GM18499 (cell line): Measurements from ENCODE around the gene GAS7.
"Not testable (repeated sequence)": the region's sequence is repeated elsewhere in the genome, so short reads cannot be mapped to it uniquely, and the experiment has no call there.

ENCODE experiments used
- ATAC-seq: cut with Tn5 transposase; IDR thresholded peaks from one replicate; pipeline ENCODE4 v1.9.1; 2021; ENCODE audit warnings: moderate number of reproducible peaks; ENCODE audit not compliant: insufficient read depth, unreplicated experiment

GAS7 gene

DNA sequence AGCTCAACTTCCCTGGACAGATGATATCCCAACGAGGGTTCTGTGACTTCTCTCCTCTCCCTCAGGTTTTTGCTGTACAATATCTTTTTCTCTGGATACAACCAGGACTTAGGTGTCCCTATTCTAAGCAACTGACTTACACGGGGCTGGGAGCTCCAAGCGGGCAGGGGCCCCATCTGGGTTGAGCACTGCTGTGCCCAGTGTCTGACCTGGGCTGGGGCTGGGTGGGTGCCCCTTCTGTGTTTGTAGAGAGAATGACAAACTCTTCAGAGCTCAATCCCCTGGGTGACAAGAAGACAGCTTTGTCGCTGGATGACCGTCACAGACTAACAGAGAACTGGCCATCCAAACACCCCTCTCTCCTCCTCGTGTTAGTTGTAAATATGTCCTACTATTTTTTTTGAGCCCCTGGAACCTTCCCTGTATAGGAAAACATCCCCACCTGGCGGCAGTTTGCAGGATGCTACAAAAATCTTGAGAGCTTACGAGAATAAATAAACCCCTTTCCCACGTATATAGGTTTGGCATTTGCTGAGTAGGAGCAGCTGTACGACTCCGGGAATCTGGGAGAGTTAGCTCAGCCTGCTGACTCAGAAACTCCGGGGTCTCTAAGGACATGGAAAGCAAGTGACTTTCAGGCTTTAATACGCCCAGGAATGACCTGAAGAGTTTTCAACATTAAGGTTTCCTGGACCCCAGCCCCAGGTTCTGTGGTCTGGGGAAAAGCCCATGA, 269.6 kb downstream of the GAS7 start:
- no peak for ATAC-seq

DNA sequence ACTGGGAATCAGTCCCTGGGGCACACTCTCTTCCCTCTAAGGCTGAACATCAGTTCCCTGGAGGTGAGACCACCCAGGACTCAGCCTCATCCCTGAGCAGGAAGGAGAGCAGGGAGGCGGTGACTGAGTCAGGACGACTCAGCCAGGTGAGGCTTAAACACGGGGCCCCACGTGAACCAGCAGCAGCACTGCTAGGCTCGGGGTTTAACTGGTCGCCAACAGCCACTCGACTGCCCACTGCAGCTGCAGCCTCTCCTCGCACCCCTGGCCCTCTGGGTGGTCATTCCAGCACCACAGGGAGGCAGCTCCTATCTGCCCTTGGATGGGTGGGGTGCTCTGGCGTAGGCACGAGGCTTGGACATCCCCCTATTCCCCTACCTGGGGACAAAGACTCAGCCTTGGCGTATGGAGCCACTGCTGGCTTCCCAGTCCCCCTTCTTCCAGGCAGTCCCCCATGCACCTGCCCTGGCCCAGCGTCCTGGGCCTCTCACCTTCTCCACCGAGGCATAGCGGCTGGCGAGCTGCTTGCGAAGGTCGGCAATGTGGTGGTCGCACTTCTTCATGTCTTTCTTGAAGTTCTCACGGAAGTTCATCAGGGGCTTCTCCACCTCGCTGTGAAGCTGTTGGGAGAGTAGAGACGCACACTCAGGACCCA, 272.1 kb downstream of the GAS7 start:
- no peak for ATAC-seq

DNA sequence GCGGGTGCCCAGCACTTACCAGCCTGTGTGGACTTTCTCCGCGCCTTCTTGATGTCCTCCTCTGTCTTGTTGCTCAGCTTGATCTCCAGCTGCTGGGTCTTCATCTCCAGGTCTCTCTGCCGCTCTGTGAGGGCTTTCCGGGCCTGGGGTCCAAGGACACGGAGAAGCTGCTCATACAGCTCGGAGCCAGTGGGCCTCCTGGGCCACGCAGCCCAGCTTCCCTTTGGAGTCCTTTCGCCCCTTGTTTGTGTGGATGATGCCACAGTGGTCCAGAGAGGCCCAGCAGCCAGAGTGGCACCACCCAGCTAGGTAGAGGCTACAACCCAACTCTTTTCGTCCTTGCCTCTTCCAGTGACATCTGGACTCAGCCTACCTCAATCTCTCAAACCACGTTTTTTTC, 272.9 kb downstream of the GAS7 start:
- ATAC-seq: no peak

DNA sequence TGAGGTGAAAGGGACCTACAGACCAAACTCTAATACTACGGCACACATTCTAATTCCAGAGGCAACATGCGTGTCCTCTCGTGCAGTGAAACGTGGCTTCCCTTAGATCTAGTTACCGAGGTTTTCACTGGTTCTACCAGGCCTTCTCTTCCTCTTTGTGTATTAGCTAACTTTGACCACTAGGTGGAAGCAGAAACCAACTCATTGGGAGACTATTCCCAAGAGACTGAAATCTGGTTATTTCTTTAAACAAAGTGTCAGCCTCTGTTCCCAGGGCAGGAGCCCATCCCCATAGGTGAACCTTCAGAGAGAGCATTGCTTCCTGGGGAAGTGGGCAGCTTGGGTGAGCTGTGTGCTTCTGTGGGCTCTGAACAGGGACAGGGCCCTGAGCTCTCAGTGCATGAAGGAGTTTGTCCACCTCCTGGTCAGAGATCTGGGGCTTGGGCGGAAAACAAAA, 273.6 kb downstream of the GAS7 start:
- no peak for ATAC-seq

DNA sequence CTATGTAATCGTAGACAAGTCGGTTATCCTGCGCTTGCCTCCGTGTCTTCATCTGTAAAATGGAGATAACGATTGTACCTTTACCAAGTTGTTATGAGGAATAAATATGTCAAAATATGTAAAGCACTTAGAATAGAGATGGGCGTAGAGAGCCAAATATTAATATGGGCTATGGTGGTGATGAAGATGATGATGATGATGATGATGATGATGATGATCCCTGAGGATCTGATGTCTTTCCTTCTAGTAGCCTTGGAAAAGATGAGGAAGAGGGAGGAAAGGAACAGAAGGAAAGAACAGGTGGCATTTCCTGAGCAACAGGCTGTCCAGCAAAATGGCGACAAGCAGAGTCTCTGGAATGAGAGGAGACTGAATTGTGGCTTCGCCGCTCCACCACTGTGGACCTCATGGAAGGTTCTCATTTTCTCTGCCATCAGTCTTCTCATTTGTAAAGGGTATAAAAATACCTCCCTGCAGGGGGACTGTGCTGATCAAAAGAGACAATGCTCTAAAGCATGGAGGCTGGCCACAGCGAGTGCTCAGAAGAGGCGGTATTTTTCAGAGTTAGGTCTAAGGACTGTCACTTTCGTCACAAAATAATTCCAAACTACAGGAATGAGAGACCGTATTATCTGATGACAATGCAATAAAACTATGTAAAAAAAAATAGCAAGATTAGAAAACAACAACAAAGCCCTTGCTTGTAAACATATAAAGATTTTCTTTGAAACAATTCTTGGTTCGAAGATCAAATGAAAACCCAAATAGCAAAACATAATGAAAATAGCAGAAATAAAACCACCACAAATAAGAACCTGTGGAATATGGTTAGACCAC, 276.2 kb downstream of the GAS7 start:
- ATAC-seq: no peak

DNA sequence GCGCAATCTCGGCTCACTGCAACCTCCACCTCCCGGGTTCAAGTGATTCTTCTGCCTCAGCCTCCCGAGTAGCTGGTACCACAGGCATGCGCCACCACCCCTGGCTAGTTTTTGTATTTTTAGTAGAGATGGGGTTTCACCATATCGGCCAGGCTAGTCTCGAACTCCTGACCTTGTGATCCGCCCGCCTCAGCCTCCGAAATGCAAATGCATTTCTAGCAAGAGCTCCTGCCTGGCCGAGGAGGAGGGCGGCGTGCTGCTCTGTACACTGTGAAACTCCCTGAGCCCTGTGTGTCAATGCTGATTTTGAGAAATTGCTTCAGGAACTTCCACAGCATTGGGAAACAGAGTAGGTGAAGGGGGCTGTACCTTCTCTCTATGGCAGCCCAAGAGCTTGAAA, 277.2 kb downstream of the GAS7 start:
- ATAC-seq: not testable (repeated sequence)

DNA sequence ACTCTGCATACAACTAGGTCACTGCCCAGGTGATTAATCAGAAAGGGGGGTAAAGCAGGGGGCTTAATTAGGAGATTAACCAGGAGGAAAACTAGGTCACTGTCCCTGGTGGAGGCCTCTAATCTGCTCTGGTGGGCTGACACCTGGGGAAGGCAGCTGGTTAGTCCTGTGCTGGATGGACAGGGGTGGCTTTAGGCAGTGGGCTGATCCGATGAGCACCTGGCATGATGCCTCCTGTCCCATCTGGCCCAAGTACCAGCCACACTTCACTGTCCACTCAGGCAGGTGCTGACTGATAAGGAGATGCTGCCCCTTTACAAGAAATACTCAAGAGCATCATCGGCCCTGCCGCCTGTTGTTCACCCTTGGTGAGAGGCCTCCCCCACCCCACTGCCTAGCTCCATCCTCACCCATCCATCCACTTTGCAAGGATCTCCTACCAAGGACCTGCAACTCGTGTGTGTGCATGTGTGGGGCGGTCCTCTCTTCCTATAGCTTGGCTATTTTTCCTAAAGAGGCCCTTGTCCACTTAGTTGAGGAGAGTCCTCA, 279.5 kb downstream of the GAS7 start:
- no peak for ATAC-seq

DNA sequence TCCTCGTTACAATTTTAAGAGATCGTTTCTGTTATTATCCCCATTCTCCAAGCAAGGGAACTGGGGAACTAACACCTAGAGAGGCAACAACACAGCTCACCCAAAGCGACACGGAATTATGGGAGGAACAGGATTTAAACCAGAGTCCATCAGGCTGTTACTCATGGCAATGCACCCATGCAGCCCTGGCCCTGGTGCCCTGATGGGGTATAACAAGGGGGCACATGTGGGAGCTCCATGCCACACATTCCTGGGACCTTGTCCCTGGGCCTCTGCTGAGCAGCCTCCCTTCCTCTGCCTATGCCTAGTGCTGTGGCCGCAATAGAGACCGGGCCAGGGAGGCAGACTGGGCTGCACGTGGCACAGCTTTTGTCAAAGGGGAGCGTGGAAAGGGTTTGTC, 280.1 kb downstream of the GAS7 start:
- ATAC-seq: no peak

DNA sequence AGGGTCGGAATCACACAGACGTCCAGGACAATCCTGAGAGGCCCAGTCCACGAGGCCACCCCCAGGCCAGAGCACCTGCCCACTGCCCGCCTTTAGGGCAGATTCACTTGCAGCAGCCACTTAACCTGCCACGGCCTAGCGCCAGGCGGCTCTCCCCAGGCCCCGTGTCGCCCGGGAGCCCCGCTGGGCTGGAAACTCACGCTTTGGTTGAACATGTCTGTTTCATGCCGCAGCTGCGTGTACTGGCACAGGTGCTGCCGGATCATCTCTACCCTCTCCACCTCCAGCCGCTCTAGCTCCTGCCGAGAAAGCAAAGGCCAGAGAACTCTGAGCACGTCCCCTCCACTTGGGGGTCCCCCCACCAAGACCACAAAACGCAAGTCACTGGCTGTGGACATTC, 280.6 kb downstream of the GAS7 start:
- ATAC-seq: no peak

DNA sequence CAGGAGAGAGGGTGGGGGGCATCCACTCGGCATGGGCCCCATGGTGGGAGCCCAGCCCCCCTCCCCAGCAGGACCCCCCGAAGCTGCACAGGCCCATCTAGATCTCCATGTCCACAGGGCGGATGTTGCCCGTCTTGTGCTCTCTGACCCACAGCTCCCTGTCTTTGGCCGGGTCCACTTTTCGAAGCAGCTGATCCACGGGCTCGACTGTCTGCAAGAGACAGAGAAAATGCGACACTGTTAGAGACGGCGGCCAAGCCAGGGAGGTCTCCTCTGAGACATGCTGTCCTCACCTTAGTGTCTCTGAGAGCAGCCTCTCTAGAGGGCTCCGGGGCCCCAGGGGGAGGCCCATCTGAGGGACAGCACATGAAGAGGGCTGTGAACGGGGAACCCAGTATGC, 281.3 kb downstream of the GAS7 start:
- no peak for ATAC-seq

DNA sequence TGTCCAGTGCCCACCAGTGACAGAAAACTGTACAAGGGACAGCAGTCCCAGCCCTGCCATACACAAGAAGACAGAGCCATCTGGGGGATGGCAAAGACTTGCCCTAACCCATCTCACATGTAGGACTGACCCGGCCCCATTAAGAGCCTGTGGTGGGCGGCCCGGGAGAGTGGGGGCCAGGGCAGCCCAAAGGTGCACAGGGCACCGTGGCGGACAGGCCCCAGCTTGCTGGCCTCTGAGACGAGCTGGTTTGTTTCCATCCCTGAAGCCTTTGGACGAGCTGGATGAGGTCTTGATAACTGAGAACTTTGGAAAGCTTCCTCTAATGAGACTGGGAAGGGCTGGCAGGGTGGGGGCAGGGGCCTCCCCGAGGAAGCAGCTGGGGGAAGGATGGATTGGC, 282.3 kb downstream of the GAS7 start:
- no peak for ATAC-seq

DNA sequence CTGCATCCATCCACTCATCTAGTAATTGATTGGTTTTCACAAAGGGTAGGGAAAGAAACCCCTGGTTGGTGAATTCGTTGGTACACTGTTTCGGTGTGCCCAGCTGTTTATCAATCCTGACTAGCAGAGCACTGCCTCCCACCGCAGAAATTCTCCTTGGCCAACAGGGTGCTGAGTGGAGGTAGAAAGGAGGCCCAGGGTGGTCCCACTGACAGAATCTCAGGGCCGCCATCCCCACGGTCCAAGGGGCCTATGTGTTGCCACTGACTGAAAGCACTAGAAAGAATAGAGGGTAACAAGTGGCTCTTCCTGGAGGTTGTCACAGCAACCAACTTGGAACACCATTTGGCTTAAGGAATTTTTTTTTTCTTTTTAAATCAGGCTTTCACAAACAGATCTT, 284.9 kb downstream of the GAS7 start:
- ATAC-seq: no peak

DNA sequence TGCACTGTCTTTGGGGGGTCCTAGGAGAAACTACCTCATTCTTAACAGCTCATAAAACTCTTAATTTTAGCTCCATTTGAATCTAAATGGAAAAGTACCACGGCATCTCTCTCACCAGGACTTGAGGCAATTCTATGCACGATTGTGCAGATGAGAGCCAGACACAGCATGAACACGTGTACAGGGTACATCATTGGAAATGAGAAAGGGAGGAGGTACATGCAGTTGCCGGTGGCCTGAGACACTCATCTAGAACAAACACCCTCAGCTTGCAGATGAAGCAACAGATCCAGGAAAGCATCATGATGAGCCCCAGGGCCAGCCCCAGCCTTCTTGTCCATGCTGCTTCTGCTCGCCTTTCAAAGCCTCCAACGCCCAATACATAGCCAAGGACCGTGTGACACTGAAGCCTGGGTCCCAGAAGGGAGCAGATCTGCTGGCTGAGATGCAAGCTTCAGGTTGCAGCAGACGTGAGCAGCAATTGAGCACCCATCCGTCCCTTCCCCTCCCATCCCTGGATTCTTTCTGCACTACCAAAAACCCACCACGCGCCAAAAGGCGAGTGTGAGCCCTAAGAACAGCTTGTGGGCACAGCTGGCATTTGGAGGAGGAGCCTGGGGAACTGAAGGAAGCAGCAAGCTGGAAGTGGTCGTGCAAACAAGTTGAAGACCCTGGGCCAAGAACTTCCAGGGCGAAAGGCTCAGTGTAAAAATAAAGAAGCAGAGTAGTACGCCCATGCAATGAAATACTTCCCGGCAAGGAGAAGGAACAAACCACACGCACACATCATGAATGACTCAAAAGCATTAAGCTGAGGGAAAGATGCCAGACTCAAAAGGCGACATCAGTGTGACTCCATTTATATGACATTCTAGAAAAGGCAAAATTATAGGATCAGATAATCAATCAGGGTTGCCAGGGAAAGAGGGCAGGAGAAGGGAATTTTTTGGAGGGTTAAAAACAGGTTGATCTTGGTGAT, 286.0 kb downstream of the GAS7 start:
- no peak for ATAC-seq

DNA sequence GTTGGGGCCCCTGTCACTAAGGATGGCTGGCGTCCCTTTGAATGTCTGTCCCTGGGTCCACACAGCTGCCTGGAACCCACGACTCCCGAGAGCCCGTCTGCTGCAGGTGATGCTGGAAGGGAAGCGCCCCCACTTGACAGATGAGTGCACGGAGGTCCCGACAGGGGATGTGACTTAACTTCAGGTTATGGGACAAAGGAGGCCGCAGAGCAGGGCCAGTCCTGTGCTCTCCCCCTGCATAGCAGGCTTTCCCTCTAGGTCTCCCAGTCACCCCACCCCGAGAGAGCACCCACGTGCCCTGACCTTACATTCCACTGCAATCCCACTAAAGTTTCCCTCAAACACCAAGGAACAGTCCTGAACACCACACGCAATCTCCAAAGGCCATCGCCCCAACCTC, 287.3 kb downstream of the GAS7 start:
- ATAC-seq: no peak

DNA sequence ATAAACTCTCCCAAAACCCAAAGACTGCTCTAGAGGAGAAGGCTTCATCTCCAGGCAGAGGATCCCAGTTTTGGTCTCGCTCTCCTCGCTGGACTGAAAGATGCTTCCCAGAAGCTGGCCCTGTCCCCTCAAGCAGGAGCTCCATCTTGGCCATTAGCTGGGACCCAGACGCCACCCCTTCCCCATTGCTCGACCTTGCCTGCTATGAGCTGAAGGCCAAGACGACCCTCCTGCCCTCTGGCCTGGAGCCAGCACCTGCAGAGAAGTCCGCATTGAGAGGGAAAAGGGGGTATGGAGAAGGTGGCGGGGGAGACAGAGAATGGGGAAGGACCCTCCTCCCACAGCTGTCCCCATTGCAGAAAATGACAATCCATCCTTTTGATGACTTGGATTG, 289.8 kb downstream of the GAS7 start:
- no peak for ATAC-seq

DNA sequence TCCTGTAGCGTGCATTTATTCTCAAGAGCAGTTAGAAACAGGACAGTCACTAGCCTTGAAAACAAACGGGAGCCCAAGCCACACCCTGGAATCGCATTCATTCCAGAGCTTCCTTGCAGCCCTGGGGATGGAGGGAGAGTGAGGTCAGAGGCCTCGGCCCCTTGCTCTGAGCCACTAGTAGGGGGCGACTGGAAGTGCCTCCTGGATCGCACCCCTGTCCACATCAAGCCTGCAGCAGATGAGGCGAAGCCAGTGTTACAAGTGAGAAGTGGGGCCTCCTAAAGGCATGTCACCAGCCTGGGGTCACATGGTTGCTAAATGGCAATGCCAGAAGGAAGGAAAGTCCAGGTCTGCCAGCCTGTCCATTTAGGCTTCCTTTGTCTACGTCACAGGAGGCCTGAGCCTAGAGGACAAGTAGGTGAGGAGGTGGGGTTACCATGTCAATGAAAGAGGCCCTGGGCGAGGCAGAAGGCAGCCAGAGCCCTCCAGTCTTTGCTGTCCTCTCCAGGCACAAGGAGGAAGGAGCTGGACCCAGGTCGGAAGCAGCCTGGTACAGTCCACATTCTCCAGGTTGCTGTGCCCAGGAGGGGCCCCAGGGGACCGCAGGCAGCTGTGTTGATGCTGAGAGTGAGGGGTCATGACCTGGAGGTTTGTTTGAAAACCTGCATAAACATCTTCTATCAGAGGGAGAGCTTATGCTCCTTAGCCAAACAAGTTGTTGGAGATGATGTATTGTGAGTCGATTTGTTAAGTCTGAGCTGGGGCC, 290.3 kb downstream of the GAS7 start:
- ATAC-seq: no peak

DNA sequence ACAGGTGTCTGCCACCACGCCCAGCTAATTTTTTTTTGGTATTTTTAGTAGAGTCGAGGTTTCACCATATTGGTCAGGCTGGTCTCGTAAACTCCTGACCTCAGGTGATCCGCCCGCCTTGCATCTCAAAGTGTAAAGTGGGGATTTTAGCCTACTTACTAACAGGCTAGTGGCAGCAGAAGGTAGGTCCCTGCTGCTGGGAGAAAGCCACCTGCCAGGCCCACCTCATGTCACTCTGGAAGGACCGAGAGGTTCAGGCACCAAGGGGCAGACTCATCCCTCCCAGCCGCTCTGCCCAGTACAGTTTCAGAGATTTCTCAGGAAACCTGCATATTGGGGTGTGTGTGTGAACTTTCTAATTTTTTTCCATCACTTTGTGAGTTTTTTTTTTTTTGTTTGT, 291.3 kb downstream of the GAS7 start:
- no peak for ATAC-seq

DNA sequence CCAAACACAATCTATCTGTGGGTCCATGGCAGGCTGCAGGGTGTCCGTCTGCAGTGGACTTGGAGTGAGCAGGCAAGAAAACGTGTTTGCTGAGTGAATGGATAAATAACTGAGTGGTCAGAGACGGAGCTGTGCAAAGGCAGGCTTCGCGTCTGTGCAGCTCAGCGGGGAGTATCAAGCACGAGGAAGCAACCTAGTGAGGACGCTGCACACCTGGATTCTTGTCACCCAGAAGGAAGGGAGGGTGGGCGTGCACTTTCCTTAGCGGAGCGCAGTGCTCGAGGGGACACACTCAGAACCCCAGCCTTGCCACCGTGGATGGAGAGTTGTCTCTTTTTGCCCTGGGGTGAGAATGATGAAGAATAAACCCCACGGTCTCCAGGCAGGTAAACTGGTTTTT, 291.8 kb downstream of the GAS7 start:
- ATAC-seq: no peak

DNA sequence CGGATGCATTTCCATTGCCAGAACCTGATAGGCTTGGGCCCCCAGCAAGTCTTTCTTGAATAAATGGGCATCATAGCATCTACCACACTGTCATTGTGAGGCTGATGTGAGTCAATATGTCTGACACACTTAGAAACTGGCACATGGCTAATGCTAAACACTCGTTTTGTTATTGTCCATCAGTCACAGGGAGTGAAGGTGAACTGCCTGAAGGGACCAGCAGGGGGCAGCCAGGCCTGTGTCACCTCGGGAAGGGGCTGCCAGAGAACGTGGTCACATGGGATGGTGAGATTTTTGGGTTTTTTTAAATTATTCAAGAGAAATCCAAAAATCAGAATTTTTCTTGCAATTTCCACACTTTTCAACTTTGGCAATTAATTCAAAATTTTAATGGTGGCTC, 292.5 kb downstream of the GAS7 start:
- no peak for ATAC-seq
